HS-5 (cell line): ENCODE measurements around the gene SCTR.
A peak's percentile ranks its signal among the peaks of the same experiment; 100 is the strongest.

Experiments used
- DNase-seq: peaks from one replicate; pipeline ENCODE4 v3.0.0-alpha.2; 2012; ENCODE audit warnings: low read depth

The SCTR gene

GRCh38 chr2:119523383-119523951, 816 bp downstream of the SCTR start:
- DNase-seq, result no peak

- DNase-seq, result no peak
These were observed 1.6 kb downstream of the SCTR start for GRCh38 chr2:119522671-119523070.

GRCh38 chr2:119521433-119522050, 2.7 kb downstream of the SCTR start:
- no peak for DNase-seq

GRCh38 chr2:119520696-119521432, 3.4 kb downstream of the SCTR start:
- DNase-seq, result no peak

- DNase-seq, result no peak
These were observed 5.2 kb downstream of the SCTR start for GRCh38 chr2:119519057-119519408.

GRCh38 chr2:119518401-119519056, 5.8 kb downstream of the SCTR start:
- no peak for DNase-seq

GRCh38 chr2:119517433-119517832, 6.8 kb downstream of the SCTR start:
- peak; percentile 5 for DNase-seq

- DNase-seq, result no peak
These were observed 8.2 kb downstream of the SCTR start for GRCh38 chr2:119516121-119516520.

- DNase-seq, result no peak
These were observed 10.5 kb downstream of the SCTR start for GRCh38 chr2:119513832-119514231.

GRCh38 chr2:119512946-119513345, 11.3 kb downstream of the SCTR start:
- no peak for DNase-seq

- DNase-seq, result no peak
These were observed 12.3 kb downstream of the SCTR start for GRCh38 chr2:119511989-119512388.

GRCh38 chr2:119508756-119509155, 15.5 kb downstream of the SCTR start:
- no peak for DNase-seq

- DNase-seq, result no peak
These were observed 27.6 kb downstream of the SCTR start for GRCh38 chr2:119496682-119497081.

- no peak for DNase-seq
These were observed 28.3 kb downstream of the SCTR start for GRCh38 chr2:119495948-119496347.

- no peak for DNase-seq
These were observed 30.0 kb downstream of the SCTR start for GRCh38 chr2:119494163-119494790.

GRCh38 chr2:119491776-119492525, 32.3 kb downstream of the SCTR start:
- peak; percentile 75 for DNase-seq

- no peak for DNase-seq
These were observed 33.6 kb downstream of the SCTR start for GRCh38 chr2:119490653-119491195.

- no peak for DNase-seq
These were observed 34.2 kb downstream of the SCTR start for GRCh38 chr2:119490106-119490505.

GRCh38 chr2:119489232-119489952, 34.9 kb downstream of the SCTR start:
- no peak for DNase-seq

GRCh38 chr2:119488245-119489214, 35.8 kb downstream of the SCTR start:
- DNase-seq, result no peak
